ENCODE data around the gene PLEKHG2.
"Not testable (repeated sequence)": the region's sequence is repeated elsewhere in the genome, so short reads cannot be mapped to it uniquely, and the experiment has no call there.

PLEKHG2 gene

DNA sequence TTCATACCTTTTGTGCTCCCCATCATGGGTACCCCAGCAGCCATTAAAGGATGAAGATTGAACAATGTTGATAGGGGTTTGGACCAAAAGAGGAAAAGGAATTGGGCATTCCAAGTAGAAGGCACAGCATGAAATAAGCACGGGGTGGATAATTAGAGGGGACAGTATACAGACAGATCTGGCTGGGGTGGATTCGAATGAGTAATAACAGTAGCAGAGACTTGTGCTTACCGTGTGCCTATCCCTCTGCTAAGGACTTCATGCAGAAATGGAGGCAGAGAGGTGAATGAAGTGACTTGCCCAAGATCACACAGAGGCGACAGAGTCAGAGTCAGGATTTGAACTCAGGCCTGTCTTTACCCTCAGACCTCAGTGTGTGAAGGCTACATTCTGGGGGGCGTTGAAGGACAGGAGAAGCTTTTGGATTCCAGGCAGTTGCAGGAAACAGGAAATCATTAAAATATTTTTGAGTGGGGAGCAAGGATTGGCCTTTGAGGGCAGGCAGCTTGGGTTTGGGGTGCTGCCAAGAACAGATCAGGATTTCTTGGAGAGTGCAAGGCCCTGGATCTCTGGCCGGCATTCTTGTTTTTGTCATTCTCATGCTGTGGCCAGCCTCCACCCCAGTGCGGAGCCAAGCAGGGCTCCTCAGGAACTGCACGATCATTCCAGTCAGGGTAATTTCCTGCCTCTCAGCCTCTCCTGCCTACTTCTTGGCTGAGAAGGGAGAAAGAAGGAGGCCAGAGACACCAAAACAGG lies 40.2 kb upstream of the PLEKHG2 start:
- no peak overlapping the region for H3K27ac ChIP-seq

DNA sequence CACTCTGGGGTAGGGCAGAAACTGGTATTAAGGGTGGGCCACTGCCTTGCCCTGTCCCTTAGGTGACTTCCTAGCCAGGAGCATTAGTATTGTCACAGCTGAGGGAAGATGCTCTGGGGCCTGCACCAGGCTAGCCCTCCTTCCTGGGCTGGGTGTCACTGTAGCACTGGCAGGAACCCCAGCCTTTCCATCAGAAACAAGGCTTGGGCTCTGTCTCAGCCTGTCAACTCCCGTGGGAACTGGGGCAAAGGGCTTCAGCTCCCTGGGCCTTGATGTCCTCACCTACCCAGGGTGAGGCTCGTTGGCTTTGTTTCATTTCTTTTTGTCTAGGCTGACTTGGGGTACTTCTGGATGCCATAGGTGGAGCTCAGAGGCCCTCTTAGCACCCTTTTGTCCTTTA lies 39.5 kb upstream of the PLEKHG2 start:
- no peak for TF ChIP-seq ZFX (IDR thresholded peaks at IDR 0.05)
- TF ChIP-seq, protein P1, sequence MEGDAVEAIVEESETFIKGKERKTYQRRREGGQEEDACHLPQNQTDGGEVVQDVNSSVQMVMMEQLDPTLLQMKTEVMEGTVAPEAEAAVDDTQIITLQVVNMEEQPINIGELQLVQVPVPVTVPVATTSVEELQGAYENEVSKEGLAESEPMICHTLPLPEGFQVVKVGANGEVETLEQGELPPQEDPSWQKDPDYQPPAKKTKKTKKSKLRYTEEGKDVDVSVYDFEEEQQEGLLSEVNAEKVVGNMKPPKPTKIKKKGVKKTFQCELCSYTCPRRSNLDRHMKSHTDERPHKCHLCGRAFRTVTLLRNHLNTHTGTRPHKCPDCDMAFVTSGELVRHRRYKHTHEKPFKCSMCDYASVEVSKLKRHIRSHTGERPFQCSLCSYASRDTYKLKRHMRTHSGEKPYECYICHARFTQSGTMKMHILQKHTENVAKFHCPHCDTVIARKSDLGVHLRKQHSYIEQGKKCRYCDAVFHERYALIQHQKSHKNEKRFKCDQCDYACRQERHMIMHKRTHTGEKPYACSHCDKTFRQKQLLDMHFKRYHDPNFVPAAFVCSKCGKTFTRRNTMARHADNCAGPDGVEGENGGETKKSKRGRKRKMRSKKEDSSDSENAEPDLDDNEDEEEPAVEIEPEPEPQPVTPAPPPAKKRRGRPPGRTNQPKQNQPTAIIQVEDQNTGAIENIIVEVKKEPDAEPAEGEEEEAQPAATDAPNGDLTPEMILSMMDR (conservative IDR thresholded peaks at IDR 0.05): no peak
- no peak overlapping the region for H3K27ac ChIP-seq

More for the DNA sequence above, 40.2 kb upstream of the PLEKHG2 start:
- TF ChIP-seq ZFX (IDR thresholded peaks at IDR 0.05): no peak
- TF ChIP-seq, protein P1 (conservative IDR thresholded peaks at IDR 0.05): no peak

DNA sequence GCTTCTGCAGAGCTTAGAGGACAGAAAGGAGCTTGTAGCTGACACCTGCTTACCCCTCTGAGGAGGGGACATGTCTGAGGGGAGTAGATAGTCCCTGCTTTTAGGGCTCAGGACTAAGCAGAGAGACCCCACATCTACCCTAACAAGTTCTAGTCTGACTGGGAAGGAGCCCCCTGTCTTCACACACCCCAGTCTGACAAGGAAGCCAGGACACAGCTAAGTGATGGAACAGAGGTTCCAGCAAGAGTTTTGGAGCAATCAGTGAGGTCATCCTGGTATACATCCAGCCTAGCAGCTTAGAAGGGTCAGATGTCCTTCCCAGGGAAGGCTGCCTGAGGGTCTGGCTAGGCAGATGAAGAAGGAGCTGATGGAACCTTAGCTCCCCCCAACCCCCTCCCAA lies 36.5 kb upstream of the PLEKHG2 start:
- TF ChIP-seq ZFX (IDR thresholded peaks at IDR 0.05): no peak
- TF ChIP-seq, protein P1 (conservative IDR thresholded peaks at IDR 0.05): no peak

DNA sequence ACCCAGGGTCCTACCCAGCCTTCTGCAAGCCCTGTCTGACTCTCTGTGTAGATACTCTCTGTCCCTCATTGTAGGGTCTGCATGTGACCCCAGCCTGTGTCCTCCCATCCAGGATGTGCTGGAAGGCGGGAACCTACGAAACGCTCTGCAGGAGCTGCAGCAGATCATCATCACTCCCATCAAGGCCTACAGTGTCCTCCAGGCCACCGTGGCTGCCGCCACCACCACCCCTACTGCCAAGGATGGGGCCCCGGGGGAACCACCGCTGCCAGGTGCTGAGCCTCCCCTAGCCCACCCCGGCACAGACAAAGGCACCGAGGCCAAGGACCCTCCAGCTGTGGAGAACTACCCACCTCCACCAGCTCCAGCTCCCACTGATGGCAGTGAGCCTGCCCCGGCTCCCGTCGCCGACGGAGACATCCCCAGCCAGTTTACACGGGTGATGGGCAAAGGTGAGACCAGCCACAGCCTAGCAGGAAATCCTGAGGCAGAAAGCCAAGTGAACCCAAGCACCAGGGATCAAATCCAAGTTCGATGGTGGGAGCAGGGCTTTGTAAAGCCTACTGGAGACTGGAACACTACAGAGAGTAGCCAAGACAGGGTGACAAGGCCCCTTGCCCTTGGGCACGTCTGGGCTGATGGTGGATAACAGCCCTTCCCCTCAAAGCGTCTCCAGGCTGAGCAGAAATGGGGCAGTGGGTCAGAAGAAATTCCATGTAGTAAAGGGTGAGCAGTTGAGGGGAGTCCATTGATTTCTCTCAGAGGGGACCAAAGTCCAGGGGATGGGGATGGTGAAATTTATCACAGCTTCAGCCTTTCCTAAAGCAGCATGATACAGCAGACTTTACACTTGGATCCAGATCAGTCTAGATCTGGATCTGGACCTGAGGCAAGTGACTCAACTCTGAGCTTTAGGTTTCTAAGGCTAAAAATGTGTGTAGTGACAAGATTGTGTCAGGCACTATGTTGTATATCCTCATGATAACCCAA lies 34.8 kb upstream of the PLEKHG2 start:
- H3K27ac ChIP-seq: no peak overlapping the region
- no peak for TF ChIP-seq ZFX (IDR thresholded peaks at IDR 0.05)
- TF ChIP-seq, protein P1 (conservative IDR thresholded peaks at IDR 0.05): no peak

More for the DNA sequence above, 36.5 kb upstream of the PLEKHG2 start:
- H3K27ac ChIP-seq: no peak overlapping the region

DNA sequence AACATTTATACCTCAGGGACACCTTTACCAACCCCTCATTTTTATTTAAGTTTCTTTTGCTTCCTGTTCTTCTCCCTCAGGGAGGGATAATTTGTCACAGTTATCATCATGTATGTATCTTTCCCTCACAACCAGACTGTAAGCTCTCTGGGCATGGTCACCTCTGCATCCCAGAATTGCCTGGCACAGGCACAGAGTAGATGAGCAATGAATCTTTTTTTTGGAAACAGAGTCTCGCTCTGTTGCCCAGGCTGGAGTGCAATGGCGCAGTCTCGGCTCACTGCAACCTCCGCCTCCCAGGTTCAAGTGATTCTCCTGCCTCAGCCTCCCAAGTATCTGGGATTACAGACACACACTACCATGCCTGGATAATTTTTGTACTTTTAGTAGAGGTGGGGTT lies 33.1 kb upstream of the PLEKHG2 start:
- H3K27ac ChIP-seq: not testable (repeated sequence)

DNA sequence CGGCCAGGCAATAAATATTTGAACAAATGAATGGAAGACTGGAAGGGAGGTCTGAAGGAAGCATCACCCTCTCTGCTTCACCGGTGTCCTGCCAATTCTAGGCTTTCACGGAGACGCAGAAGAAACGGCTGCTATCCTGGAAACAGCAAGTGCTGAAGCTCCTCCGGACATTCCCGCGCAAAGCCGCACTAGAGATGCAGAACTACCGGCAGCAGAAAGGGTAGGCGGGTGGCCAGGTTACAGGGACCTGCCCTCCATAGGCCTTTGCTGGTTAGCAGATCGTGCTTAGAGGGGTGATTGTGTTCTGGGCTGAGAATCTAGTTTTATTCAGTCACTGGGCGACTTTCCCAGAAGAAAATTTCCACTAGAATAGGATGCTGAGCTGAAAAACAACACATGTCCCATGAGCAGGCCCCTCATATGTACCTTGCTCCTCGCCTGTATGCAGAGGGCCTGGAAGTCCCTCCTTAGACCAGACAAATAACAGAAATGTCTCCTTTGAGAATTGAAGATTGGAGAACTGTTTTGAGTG lies 32.5 kb upstream of the PLEKHG2 start:
- TF ChIP-seq, protein P1 (conservative IDR thresholded peaks at IDR 0.05): no peak
- no peak for TF ChIP-seq ZFX (IDR thresholded peaks at IDR 0.05)

DNA sequence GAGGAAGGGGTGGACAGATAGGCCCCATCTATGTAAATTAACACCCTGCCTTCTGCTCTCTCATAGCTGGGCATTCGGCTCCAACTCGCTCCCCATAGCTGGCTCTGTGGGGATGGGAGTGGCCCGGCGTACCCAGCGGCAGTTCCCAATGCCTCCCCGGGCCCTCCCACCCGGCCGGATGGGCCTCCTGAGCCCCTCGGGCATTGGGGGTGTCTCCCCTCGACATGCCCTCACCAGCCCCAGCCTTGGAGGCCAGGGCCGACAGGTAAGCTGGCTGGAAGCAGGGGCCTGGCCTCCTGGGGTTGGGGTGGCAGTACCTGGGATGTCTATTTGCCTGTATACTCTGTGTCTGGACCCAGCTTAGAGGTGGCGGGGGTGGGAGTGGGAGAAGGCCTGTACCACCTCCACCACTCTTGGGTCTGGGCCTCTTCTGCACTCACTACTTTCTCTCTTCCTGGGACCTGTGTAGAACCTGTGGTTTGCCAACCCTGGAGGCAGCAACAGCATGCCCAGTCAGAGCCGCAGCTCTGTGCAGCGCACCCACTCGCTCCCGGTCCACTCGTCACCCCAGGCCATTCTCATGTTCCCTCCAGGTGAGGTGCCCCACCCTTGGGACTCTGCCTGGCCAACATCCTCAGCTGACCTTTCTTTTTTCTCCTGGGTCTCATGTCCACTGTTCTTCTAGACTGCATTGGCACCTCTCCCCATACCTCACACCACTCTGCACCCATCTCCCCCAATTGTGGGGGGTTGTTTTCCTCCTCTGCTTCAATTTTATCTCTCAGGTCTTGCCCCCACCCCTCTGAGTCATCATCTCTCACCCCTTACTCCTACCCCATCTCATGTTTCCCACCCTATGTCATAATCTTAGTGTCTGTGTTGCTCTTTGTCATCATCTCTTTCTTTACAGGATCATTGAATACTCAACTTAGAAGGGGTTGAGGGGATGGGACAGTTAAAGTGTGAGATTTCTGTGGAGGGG lies 31.7 kb upstream of the PLEKHG2 start:
- H3K27ac ChIP-seq: no peak overlapping the region
- no peak for TF ChIP-seq ZFX (IDR thresholded peaks at IDR 0.05)
- TF ChIP-seq, protein P1 (conservative IDR thresholded peaks at IDR 0.05): no peak

More for the DNA sequence above, 32.5 kb upstream of the PLEKHG2 start:
- no peak overlapping the region for H3K27ac ChIP-seq

All from C4-2B (cell line).